Endothelial cell of umbilical vein (primary cell): ENCODE measurements around the gene RAD51B.

Source experiments
- EZH2 ChIP-seq: IDR thresholded peaks from 2 replicates; pipeline ENCODE4 v1.6.1; 2012; ENCODE audit warnings: borderline replicate concordance, low read depth, mild to moderate bottlenecking, moderate library complexity, low read length, inconsistent platforms; ENCODE audit not compliant: severe bottlenecking
- FOS ChIP-seq: IDR thresholded peaks from 2 replicates; pipeline ENCODE4 v1.6.1; 2011; ENCODE audit warnings: mild to moderate bottlenecking, low read length, moderate library complexity, borderline replicate concordance; ENCODE audit not compliant: insufficient read depth
- MYC ChIP-seq: IDR thresholded peaks from one replicate; pipeline ENCODE4 v1.6.1; 2011; ENCODE audit warnings: mild to moderate bottlenecking, low read depth, low read length
- POLR2A ChIP-seq: IDR thresholded peaks from 2 replicates; pipeline ENCODE4 v1.6.1; 2012; ENCODE audit warnings: low read depth, mild to moderate bottlenecking, control low read depth, low read length
- POLR2AphosphoS5 ChIP-seq: IDR thresholded peaks from 2 replicates; pipeline ENCODE4 v1.6.1; 2012; ENCODE audit warnings: low read depth, mild to moderate bottlenecking, control low read depth, low read length, moderate library complexity; ENCODE audit not compliant: insufficient read depth
- TF ChIP-seq, protein P1 (sequence below), 2 donors: IDR thresholded peaks; 1 replicate in 1 of 2; 2 replicates in 1 of 2; pipeline ENCODE4 v1.5.1; 2011; ENCODE audit warnings: low read length in 2 of 2, mild to moderate bottlenecking in 2 of 2, moderate library complexity in 2 of 2, control low read depth in 1 of 2, inconsistent platforms in 1 of 2, low read depth in 1 of 2; ENCODE audit not compliant: insufficient read depth in 1 of 2; ENCODE audit errors: extremely low read depth in 1 of 2
- TF ChIP-seq, protein P2 (sequence below): IDR thresholded peaks from 2 replicates; pipeline ENCODE4 v1.6.1; 2011; ENCODE audit not compliant: insufficient read depth, insufficient read length

DNA sequence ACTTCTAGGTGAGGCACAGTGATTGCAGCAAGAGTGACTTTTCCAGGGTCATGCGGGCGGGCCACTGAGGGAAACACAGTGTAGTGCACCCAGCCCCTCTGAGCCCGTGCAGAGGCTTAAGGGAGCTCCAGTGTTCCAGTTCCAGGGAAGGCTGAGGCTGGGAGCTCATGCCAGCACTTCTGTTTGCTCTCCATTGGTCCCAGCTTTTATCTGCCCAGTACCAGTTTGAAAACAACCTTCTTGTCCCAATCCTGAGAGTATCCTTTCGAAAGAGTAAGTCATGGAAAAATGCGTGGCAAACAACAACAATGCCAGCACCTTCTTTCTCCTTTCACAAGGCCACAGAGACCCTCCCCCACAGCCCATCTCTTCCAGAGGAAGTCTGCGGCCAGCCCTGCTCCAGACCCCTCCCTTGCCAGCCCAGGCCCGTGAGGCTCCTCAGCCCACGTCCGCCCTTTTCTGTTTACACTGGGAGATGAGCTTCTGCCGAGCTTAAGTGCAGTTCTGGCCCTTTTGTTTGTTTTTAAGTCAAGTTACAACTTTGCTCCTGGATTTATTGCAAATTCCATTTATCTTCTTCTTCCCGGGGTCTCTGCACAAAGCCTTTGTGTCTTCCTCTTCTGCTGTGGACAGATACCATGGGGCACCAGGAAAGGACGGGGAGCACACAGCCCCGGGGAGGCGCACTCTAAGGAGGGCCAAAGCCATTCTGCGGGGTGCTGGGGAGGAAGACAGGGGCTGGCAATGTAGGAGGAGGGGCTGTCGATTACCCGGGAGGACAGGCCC, 787.7 kb downstream of the RAD51B start:
- no peak for TF ChIP-seq POLR2A
- TF ChIP-seq, protein P1, sequence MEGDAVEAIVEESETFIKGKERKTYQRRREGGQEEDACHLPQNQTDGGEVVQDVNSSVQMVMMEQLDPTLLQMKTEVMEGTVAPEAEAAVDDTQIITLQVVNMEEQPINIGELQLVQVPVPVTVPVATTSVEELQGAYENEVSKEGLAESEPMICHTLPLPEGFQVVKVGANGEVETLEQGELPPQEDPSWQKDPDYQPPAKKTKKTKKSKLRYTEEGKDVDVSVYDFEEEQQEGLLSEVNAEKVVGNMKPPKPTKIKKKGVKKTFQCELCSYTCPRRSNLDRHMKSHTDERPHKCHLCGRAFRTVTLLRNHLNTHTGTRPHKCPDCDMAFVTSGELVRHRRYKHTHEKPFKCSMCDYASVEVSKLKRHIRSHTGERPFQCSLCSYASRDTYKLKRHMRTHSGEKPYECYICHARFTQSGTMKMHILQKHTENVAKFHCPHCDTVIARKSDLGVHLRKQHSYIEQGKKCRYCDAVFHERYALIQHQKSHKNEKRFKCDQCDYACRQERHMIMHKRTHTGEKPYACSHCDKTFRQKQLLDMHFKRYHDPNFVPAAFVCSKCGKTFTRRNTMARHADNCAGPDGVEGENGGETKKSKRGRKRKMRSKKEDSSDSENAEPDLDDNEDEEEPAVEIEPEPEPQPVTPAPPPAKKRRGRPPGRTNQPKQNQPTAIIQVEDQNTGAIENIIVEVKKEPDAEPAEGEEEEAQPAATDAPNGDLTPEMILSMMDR (IDR thresholded peaks at IDR 0.05; ENCODE audit: extremely low read depth in 1 of 2, insufficient read depth in 1 of 2, low read depth in 1 of 2, low read length in 2 of 2), result no peak
- no peak for TF ChIP-seq EZH2
- no peak for TF ChIP-seq POLR2AphosphoS5
- TF ChIP-seq, protein P2, sequence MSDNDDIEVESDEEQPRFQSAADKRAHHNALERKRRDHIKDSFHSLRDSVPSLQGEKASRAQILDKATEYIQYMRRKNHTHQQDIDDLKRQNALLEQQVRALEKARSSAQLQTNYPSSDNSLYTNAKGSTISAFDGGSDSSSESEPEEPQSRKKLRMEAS, result no peak
- TF ChIP-seq FOS, result no peak
- no peak for TF ChIP-seq MYC
